Activated CD4-positive, alpha-beta T cell treated with anti-CD3 and anti-CD28 coated beads, Interleukin-2, amount 10 ng/mL, durations not matched to agents 7 days and 5 days (primary cell): ENCODE measurements around the gene ZNF10. TPM values are rescaled to one million over a fixed set of nuclear protein-coding genes. Genes with fewer than 3 reads are reported as not detected.

Experiments used
- CTCF ChIA-PET: fragments of 350-600 bp; sonication (Branson Sonifier 250); formaldehyde crosslinking; loops from one replicate; lab custom pipeline; 2021; ENCODE audit warnings: antibody characterized with exemption; lab: Charles Lee
- POLR2A ChIA-PET: fragments of 350-600 bp; sonication (Branson Sonifier 250); formaldehyde crosslinking; loops from one replicate; lab custom pipeline; 2021; ENCODE audit warnings: antibody characterized with exemption; lab: Charles Lee
- DNase-seq: peaks from one replicate; pipeline ENCODE4 v3.0.0-alpha.2; 2020
- H3K27ac Mint-ChIP-seq: one replicate; pipeline ENCODE4 v1.8.0; 2021; ENCODE audit warnings: mild to moderate bottlenecking, moderate library complexity, mixed read lengths
- H3K27me3 Mint-ChIP-seq: one replicate; pipeline ENCODE4 v1.8.0; 2021; ENCODE audit warnings: mixed read lengths
- H3K36me3 Mint-ChIP-seq: one replicate; pipeline ENCODE4 v1.8.0; 2021; ENCODE audit warnings: low read depth, mixed read lengths
- H3K4me1 Mint-ChIP-seq: one replicate; pipeline ENCODE4 v1.8.0; 2021; ENCODE audit warnings: mixed read lengths
- H3K4me3 Mint-ChIP-seq: one replicate; pipeline ENCODE4 v1.8.0; 2021; ENCODE audit warnings: mild to moderate bottlenecking, moderate library complexity, mixed read lengths
- H3K9me3 Mint-ChIP-seq: one replicate; pipeline ENCODE4 v1.8.0; 2021; ENCODE audit warnings: mixed read lengths
- total RNA-seq, 2 experiments: library from RNA; stranded (reverse); gene quantifications; one replicate each; pipeline ENCODE4 v1.2.3, GENCODE V29; 2021

ZNF10 gene
- total RNA-seq, 2 experiments from 2014 or later: 6.0 to 6.3 TPM

GRCh38 chr12:133145981-133146380, 15.6 kb downstream of the ZNF10 start:
- Mint-ChIP-seq H3K4me3 (no peak overlapping the region), H3K36me3 (peaks cover 74% of the 10 kb centered on the region), H3K4me1 (no peaks in the 10 kb centered on the region), H3K9me3 (peaks cover 51% of the 10 kb centered on the region), H3K27ac (no peak overlapping the region), H3K27me3 (no peaks in the 10 kb centered on the region)
- CTCF ChIA-PET: no interaction called here
- no peak for DNase-seq
- POLR2A ChIA-PET: no interaction called here

DNA sequence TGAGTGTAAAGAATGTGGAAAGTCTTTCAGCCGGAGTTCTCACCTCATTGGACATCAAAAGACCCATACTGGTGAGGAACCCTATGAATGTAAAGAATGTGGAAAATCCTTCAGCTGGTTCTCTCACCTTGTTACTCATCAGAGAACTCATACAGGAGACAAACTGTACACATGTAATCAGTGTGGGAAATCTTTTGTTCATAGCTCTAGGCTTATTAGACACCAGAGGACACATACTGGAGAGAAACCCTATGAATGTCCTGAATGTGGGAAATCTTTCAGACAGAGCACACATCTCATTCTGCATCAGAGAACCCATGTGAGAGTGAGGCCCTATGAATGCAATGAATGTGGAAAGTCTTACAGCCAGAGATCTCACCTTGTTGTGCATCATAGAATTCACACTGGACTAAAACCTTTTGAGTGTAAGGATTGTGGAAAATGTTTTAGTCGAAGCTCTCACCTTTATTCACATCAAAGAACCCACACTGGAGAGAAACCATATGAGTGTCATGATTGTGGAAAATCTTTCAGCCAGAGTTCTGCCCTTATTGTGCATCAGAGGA, 25.8 kb downstream of the ZNF10 start:
- Mint-ChIP-seq H3K27me3 (no peaks in the 10 kb centered on the region), H3K9me3 (peaks cover 81% of the 10 kb centered on the region), H3K4me3 (no peak overlapping the region), H3K36me3 (peaks cover 59% of the 10 kb centered on the region), H3K27ac (no peak overlapping the region), H3K4me1 (no peaks in the 10 kb centered on the region)
- ChIA-PET CTCF (interaction anchor here (1.3 kb wide), 1 partner anchor 170 kb away, joined by 4 read pairs; the partner anchor contains the start of gene ZNF26), POLR2A (no interaction called here)
- DNase-seq: no peak

- Mint-ChIP-seq H3K9me3 (peaks cover 43% of the 10 kb centered on the region), H3K4me1 (no peaks in the 10 kb centered on the region), H3K27me3 (no peaks in the 10 kb centered on the region), H3K27ac (no peak overlapping the region), H3K36me3 (peaks cover 2% of the 10 kb centered on the region), H3K4me3 (no peak overlapping the region)
- CTCF ChIA-PET: interaction anchor here (0.6 kb wide), 1 partner anchor 163 kb away, joined by 3 read pairs; no protein-coding TSS in a partner anchor
- POLR2A ChIA-PET: no interaction called here
- DNase-seq: no peak
These were observed 35.3 kb downstream of the ZNF10 start for GRCh38 chr12:133165776-133166175.

GRCh38 chr12:133172491-133172890, 42.1 kb downstream of the ZNF10 start:
- Mint-ChIP-seq H3K4me1 (no peaks in the 10 kb centered on the region), H3K4me3 (no peak overlapping the region), H3K27me3 (no peaks in the 10 kb centered on the region), H3K27ac (no peak overlapping the region), H3K36me3 (peaks cover 2% of the 10 kb centered on the region), H3K9me3 (peaks cover 52% of the 10 kb centered on the region)
- DNase-seq: no peak
- ChIA-PET CTCF (interaction anchor here (2.0 kb wide), 1 partner anchor 9 kb away, joined by 7 read pairs; the partner anchor contains the start of gene ZNF268), POLR2A (no interaction called here)

GRCh38 chr12:133174901-133175300, 44.5 kb downstream of the ZNF10 start:
- Mint-ChIP-seq H3K9me3 (peaks cover 52% of the 10 kb centered on the region), H3K36me3 (peaks cover 4% of the 10 kb centered on the region), H3K27me3 (no peaks in the 10 kb centered on the region), H3K27ac (no peak overlapping the region), H3K4me3 (no peak overlapping the region), H3K4me1 (no peaks in the 10 kb centered on the region)
- DNase-seq: no peak
- ChIA-PET POLR2A (no interaction called here), CTCF (no interaction called here)

DNA sequence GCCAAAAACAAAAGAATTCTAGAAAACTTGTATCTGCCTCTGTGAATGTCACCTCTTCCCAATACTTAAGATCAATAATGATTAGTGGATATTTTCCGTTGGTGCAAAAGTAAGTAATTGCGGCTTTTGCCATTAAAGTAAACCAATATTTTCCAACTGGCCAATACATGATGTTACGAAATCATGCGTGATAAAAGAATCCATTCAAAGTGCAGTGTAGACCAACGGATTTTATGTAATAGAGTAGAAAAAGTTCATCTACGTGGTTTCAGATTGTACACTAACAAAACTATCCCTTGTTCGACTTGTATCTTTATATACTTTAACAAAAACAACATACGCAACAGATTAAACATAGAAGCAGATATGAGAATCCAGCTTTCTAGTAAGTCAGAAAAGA, 50.2 kb downstream of the ZNF10 start:
- ChIA-PET CTCF (interaction anchor here (1.0 to 2.0 kb wide), 10 partner anchors 9 to 407 kb away, joined by 3 to 10 read pairs (median 4); partner anchors contain the start of gene ZNF140), POLR2A (no interaction called here)
- DNase-seq: no peak
- Mint-ChIP-seq H3K9me3 (peaks cover 55% of the 10 kb centered on the region), H3K27me3 (no peaks in the 10 kb centered on the region), H3K4me1 (peaks cover 21% of the 10 kb centered on the region), H3K36me3 (peaks cover 53% of the 10 kb centered on the region), H3K4me3 (peak overlapping the region; percentile 44), H3K27ac (peak overlapping the region; percentile 51)

- CTCF ChIA-PET: interaction anchor here (1.0 to 2.0 kb wide), 10 partner anchors 10 to 408 kb away, joined by 3 to 10 read pairs (median 4); partner anchors contain the start of gene ZNF140
- Mint-ChIP-seq H3K9me3 (peaks cover 54% of the 10 kb centered on the region), H3K27ac (peak within 1 kb of the TSS; percentile 97), H3K4me3 (peak within 1 kb of the TSS; percentile 96), H3K4me1 (peaks cover 21% of the 10 kb centered on the region), H3K36me3 (peaks cover 61% of the 10 kb centered on the region), H3K27me3 (no peaks in the 10 kb centered on the region)
- DNase-seq: peak; percentile 94
- POLR2A ChIA-PET: no interaction called here
These were observed 51.0 kb downstream of the ZNF10 start, which contains the start of gene ZNF268 for GRCh38 chr12:133181238-133181959. ZNF268 (plus strand) TSS chr12:133181495; CDS start chr12:133181998, 503 bp downstream.

DNA sequence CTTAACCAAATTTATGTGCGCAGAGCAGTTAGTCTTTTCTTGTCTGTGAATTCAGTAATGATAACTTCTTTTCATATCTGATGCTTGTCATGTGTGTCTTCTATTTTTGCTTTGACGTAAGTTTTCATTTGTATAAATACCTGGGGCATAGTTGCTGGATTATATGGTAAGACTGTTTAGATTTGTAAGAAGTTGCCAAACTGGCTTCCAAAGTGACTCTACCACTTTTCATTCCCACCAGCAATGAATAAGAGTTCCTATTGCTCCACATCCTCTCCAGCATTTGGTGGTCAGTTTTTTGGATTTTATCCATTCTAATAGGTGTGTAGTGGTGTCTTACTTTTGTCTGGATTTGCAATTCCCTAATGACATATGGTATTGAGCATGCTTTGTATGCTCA, 59.7 kb downstream of the ZNF10 start:
- ChIA-PET CTCF (no interaction called here), POLR2A (no interaction called here)
- DNase-seq: no peak
- H3K4me1 Mint-ChIP-seq: peaks cover 1% of the 10 kb centered on the region
- H3K27ac Mint-ChIP-seq: no peak overlapping the region
- H3K9me3 Mint-ChIP-seq: peaks cover 68% of the 10 kb centered on the region
- peaks cover 99% of the 10 kb centered on the region for H3K36me3 Mint-ChIP-seq
- H3K4me3 Mint-ChIP-seq: no peak overlapping the region
- H3K27me3 Mint-ChIP-seq: no peaks in the 10 kb centered on the region

- ChIA-PET POLR2A (no interaction called here), CTCF (no interaction called here)
- peaks cover 56% of the 10 kb centered on the region for H3K9me3 Mint-ChIP-seq
These were observed 62.4 kb downstream of the ZNF10 start for GRCh38 chr12:133192847-133193246.

DNA sequence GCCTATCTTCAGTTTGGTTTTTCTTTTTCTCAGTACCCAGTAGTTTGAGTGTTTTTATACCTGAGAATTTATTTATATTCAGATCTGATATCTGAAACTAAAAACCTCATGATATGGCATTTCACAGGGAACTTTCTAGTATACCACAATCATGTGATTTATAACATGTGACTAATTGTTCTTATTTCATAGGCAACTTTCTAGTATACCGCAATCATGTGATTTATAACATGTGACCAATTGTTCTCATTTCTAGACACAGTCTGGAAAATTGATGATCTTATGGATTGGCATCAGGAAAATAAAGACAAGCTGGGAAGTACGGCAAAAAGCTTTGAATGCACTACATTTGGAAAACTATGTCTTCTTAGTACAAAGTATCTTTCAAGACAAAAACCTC, 71.5 kb downstream of the ZNF10 start:
- Mint-ChIP-seq H3K4me1 (no peaks in the 10 kb centered on the region), H3K36me3 (peaks cover 69% of the 10 kb centered on the region), H3K9me3 (peaks cover 59% of the 10 kb centered on the region), H3K27me3 (no peaks in the 10 kb centered on the region), H3K27ac (no peak overlapping the region), H3K4me3 (no peak overlapping the region)
- POLR2A ChIA-PET: no interaction called here
- CTCF ChIA-PET: interaction anchor here (1.4 to 2.8 kb wide), 2 partner anchors 21 to 244 kb away, joined by 3 to 8 read pairs; partner anchors contain the start of gene ZNF268
- DNase-seq: no peak

More at GRCh38 chr12:133192847-133193246, 62.4 kb downstream of the ZNF10 start:
- Mint-ChIP-seq H3K4me1 (no peaks in the 10 kb centered on the region), H3K27ac (no peak overlapping the region), H3K36me3 (peaks cover 86% of the 10 kb centered on the region), H3K4me3 (no peak overlapping the region), H3K27me3 (no peaks in the 10 kb centered on the region)
- no peak for DNase-seq

- CTCF ChIA-PET: interaction anchor here (1.0 to 2.8 kb wide), 5 partner anchors 21 to 244 kb away, joined by 3 to 8 read pairs (median 3); partner anchors contain the start of genes ZNF10, ZNF268 and ZNF891
- peaks cover 62% of the 10 kb centered on the region for H3K9me3 Mint-ChIP-seq
- no peak for DNase-seq
- POLR2A ChIA-PET: no interaction called here
- peaks cover 70% of the 10 kb centered on the region for H3K36me3 Mint-ChIP-seq
- H3K27me3 Mint-ChIP-seq: no peaks in the 10 kb centered on the region
- H3K4me3 Mint-ChIP-seq: no peak overlapping the region
- H3K27ac Mint-ChIP-seq: peak overlapping the region; percentile 36
- H3K4me1 Mint-ChIP-seq: no peaks in the 10 kb centered on the region
These were observed 72.3 kb downstream of the ZNF10 start for GRCh38 chr12:133202493-133203343.
